H1 (cell line): ENCODE measurements around the gene EXT2. TPM values are rescaled to one million over a fixed set of nuclear protein-coding genes. Genes with fewer than 3 reads are reported as not detected.

Experiments used
- EZH2 ChIP-seq: fragments of 200-600 bp; sonication (generic); IDR thresholded peaks from 2 replicates; pipeline ENCODE4 v1.7.1; 2012; ENCODE audit warnings: low read depth, mild to moderate bottlenecking, moderate library complexity, low read length, inconsistent platforms; ENCODE audit not compliant: severe bottlenecking
- HDAC6 ChIP-seq: IDR thresholded peaks from one replicate; pipeline ENCODE4 v1.7.1; 2012; ENCODE audit warnings: low read depth, mild to moderate bottlenecking, inconsistent platforms, low read length, moderate library complexity
- KDM4A ChIP-seq: IDR thresholded peaks from one replicate; pipeline ENCODE4 v1.7.1; 2012; ENCODE audit warnings: low read depth, mild to moderate bottlenecking, moderate library complexity, low read length, inconsistent platforms; ENCODE audit not compliant: severe bottlenecking
- POLR2A ChIP-seq, 2 experiments: IDR thresholded peaks; 1 replicate in 1 of 2; 2 replicates in 1 of 2; pipeline ENCODE4 v1.6.1; 2011; ENCODE audit warnings: low read depth in 2 of 2, low read length in 2 of 2, mild to moderate bottlenecking in 2 of 2; ENCODE audit errors: control extremely low read depth in 1 of 2
- polyA plus RNA-seq, 7 experiments: library from polyadenylated mRNA; depleted of rRNA in 3 of 7; stranded (reverse) in 5 of 7; unstranded in 2 of 7; fragments of >200 nt in 5 of 7; fragments of 200-250 nt in 2 of 7; gene quantifications; 1 replicate in 5 of 7; 2 replicates in 1 of 7; 4 replicates in 1 of 7; pipeline versions ENCODE4 v1.2.1 to v1.2.3, GENCODE V29; 2011 to 2013; ENCODE audit warnings: missing spikeins in 2 of 7, mixed read lengths in 2 of 7
- total RNA-seq: library from RNA; stranded (reverse); fragmentation: NEBNext Ultra II Directional; extraction: Animal tissue kit (Norgen Biotek cat#: 25700); gene quantifications from 2 replicates; pipeline ENCODE4 v1.2.1, GENCODE V29; 2021
- TF ChIP-seq, protein P1 (sequence below): IDR thresholded peaks from 2 replicates; pipeline ENCODE4 v1.6.1; 2011; ENCODE audit warnings: low read length, improper control_type of control experiment

The EXT2 gene
- total and polyA plus RNA-seq, 2 of the 8 experiments (the other 6 are each of a cell fraction or from before 2014, with no cell fraction given), result 29.8 to 42.8 TPM

DNA sequence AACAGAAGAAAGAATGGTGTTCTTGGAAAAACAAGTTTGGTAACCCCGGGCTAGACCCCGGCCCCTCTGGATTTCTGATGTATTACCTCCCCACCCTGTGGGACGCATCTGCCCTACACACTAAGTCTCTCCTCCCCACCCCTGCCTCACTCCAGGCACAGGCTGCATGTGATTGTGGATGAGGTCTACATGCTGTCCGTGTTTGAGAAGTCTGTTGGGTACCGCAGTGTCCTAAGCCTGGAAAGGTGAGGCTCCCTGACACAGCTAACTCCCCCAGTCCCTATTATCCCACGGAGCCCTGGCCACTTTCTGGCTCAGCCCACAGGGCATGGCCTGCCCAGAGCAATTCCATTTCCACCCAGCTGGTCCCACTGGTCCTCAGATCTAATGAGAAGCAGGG is 16.1 kb upstream of the EXT2 start (continued):
- no peak for TF ChIP-seq KDM4A
- no peak for TF ChIP-seq POLR2A (IDR thresholded peaks at IDR 0.05; ENCODE audit: control extremely low read depth in 1 of 2, low read depth in 2 of 2, low read length in 2 of 2)
- TF ChIP-seq HDAC6, result no peak
- TF ChIP-seq, protein P1, sequence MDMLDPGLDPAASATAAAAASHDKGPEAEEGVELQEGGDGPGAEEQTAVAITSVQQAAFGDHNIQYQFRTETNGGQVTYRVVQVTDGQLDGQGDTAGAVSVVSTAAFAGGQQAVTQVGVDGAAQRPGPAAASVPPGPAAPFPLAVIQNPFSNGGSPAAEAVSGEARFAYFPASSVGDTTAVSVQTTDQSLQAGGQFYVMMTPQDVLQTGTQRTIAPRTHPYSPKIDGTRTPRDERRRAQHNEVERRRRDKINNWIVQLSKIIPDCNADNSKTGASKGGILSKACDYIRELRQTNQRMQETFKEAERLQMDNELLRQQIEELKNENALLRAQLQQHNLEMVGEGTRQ, result no peak
- no peak for TF ChIP-seq EZH2
- TF ChIP-seq, all 59 proteins: peak for 0
